H1 (cell line): ENCODE measurements around the gene SYNPO2L. TPM values are rescaled to one million over a fixed set of nuclear protein-coding genes. Genes with fewer than 3 reads are reported as not detected.

Experiments used
- ASH2L ChIP-seq: fragments of 200-600, 300-600 bp; sonication (generic); IDR thresholded peaks from one replicate; pipeline ENCODE4 v1.7.1; 2017; ENCODE audit warnings: low read length
- BRCA1 ChIP-seq: IDR thresholded peaks from 2 replicates; pipeline ENCODE4 v1.6.1; 2012; ENCODE audit warnings: low read depth, low read length, improper control_type of control experiment
- CTBP2 ChIP-seq: IDR thresholded peaks from 2 replicates; pipeline ENCODE4 v1.7.0; 2011; ENCODE audit warnings: borderline replicate concordance, mild to moderate bottlenecking, moderate library complexity, mixed read lengths, low read length; ENCODE audit not compliant: insufficient read depth, insufficient read length
- EZH2 ChIP-seq: fragments of 200-600 bp; sonication (generic); IDR thresholded peaks from 2 replicates; pipeline ENCODE4 v1.7.1; 2012; ENCODE audit warnings: low read depth, mild to moderate bottlenecking, moderate library complexity, low read length, inconsistent platforms; ENCODE audit not compliant: severe bottlenecking
- FOSL1 ChIP-seq: IDR thresholded peaks from 2 replicates; pipeline ENCODE4 v1.6.1; 2011; ENCODE audit warnings: mild to moderate bottlenecking, low read depth, low read length, moderate library complexity; ENCODE audit not compliant: insufficient read depth
- GABPA ChIP-seq: IDR thresholded peaks from 2 replicates; pipeline ENCODE4 v1.6.1; 2011; ENCODE audit warnings: mild to moderate bottlenecking, low read length, moderate library complexity, borderline replicate concordance; ENCODE audit not compliant: insufficient read depth
- HDAC2 ChIP-seq, 2 experiments: fragments of 300-600 bp in 1 of 2; sonication (generic) in 1 of 2; IDR thresholded peaks; 2 replicates each; pipeline ENCODE4 v1.6.1; 2011 to 2012; ENCODE audit warnings: low read depth in 2 of 2, low read length in 2 of 2, mild to moderate bottlenecking in 2 of 2, moderate library complexity in 2 of 2, borderline replicate concordance in 1 of 2, inconsistent platforms in 1 of 2
- NANOG ChIP-seq: IDR thresholded peaks from 2 replicates; pipeline ENCODE4 v1.6.1; 2011; ENCODE audit warnings: low read length, low read depth, mild to moderate bottlenecking, inconsistent platforms; ENCODE audit not compliant: insufficient read depth, poor library complexity, severe bottlenecking
- RAD21 ChIP-seq, 2 experiments: IDR thresholded peaks in 1 of 2; conservative IDR thresholded peaks in 1 of 2; 2 replicates each; pipeline ENCODE4 v1.6.1; 2011; ENCODE audit warnings: low read depth in 2 of 2, low read length in 2 of 2, improper control_type of control experiment in 1 of 2, inconsistent platforms in 1 of 2, mild to moderate bottlenecking in 1 of 2, moderate library complexity in 1 of 2
- TAF1 ChIP-seq: IDR thresholded peaks from 2 replicates; pipeline ENCODE4 v1.6.1; 2011; ENCODE audit warnings: mild to moderate bottlenecking, low read depth, low read length
- polyA plus RNA-seq, 7 experiments: library from polyadenylated mRNA; depleted of rRNA in 3 of 7; stranded (reverse) in 5 of 7; unstranded in 2 of 7; fragments of >200 nt in 5 of 7; fragments of 200-250 nt in 2 of 7; gene quantifications; 1 replicate in 5 of 7; 2 replicates in 1 of 7; 4 replicates in 1 of 7; pipeline versions ENCODE4 v1.2.1 to v1.2.3, GENCODE V29; 2011 to 2013; ENCODE audit warnings: missing spikeins in 2 of 7, mixed read lengths in 2 of 7
- total RNA-seq: library from RNA; stranded (reverse); fragmentation: NEBNext Ultra II Directional; extraction: Animal tissue kit (Norgen Biotek cat#: 25700); gene quantifications from 2 replicates; pipeline ENCODE4 v1.2.1, GENCODE V29; 2021
- TF ChIP-seq, protein P1 (sequence below): fragments of 300-600 bp; sonication (generic); IDR thresholded peaks from 2 replicates; pipeline ENCODE4 v1.7.1; 2012; ENCODE audit warnings: low read length, moderate library complexity, mild to moderate bottlenecking, inconsistent platforms; ENCODE audit not compliant: insufficient replicate concordance

The SYNPO2L gene
- total and polyA plus RNA-seq, 2 of the 8 experiments (the other 6 are each of a cell fraction or from before 2014, with no cell fraction given): 0.05 to 0.19 TPM

DNA sequence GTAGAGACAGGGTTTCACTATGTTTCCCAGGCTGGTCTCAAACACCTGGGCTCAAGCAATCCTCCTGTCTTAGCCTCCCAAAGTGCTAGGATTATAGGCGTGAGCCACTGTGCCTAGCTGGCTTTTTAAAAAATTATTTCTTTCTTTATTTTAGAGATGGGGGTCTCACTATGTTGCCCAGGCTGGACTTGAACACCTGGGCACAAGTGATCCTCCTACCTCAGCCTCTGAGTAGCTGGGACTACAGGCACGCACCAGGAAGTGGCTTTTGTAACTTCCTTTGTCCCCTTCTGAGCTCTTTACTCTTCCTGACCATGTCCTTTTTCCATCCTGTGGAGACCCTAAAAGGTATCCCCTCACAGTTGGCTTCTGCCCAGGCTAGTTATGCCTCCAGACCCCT, 12.5 kb downstream of the SYNPO2L start (continued):
- TF ChIP-seq, protein P1, sequence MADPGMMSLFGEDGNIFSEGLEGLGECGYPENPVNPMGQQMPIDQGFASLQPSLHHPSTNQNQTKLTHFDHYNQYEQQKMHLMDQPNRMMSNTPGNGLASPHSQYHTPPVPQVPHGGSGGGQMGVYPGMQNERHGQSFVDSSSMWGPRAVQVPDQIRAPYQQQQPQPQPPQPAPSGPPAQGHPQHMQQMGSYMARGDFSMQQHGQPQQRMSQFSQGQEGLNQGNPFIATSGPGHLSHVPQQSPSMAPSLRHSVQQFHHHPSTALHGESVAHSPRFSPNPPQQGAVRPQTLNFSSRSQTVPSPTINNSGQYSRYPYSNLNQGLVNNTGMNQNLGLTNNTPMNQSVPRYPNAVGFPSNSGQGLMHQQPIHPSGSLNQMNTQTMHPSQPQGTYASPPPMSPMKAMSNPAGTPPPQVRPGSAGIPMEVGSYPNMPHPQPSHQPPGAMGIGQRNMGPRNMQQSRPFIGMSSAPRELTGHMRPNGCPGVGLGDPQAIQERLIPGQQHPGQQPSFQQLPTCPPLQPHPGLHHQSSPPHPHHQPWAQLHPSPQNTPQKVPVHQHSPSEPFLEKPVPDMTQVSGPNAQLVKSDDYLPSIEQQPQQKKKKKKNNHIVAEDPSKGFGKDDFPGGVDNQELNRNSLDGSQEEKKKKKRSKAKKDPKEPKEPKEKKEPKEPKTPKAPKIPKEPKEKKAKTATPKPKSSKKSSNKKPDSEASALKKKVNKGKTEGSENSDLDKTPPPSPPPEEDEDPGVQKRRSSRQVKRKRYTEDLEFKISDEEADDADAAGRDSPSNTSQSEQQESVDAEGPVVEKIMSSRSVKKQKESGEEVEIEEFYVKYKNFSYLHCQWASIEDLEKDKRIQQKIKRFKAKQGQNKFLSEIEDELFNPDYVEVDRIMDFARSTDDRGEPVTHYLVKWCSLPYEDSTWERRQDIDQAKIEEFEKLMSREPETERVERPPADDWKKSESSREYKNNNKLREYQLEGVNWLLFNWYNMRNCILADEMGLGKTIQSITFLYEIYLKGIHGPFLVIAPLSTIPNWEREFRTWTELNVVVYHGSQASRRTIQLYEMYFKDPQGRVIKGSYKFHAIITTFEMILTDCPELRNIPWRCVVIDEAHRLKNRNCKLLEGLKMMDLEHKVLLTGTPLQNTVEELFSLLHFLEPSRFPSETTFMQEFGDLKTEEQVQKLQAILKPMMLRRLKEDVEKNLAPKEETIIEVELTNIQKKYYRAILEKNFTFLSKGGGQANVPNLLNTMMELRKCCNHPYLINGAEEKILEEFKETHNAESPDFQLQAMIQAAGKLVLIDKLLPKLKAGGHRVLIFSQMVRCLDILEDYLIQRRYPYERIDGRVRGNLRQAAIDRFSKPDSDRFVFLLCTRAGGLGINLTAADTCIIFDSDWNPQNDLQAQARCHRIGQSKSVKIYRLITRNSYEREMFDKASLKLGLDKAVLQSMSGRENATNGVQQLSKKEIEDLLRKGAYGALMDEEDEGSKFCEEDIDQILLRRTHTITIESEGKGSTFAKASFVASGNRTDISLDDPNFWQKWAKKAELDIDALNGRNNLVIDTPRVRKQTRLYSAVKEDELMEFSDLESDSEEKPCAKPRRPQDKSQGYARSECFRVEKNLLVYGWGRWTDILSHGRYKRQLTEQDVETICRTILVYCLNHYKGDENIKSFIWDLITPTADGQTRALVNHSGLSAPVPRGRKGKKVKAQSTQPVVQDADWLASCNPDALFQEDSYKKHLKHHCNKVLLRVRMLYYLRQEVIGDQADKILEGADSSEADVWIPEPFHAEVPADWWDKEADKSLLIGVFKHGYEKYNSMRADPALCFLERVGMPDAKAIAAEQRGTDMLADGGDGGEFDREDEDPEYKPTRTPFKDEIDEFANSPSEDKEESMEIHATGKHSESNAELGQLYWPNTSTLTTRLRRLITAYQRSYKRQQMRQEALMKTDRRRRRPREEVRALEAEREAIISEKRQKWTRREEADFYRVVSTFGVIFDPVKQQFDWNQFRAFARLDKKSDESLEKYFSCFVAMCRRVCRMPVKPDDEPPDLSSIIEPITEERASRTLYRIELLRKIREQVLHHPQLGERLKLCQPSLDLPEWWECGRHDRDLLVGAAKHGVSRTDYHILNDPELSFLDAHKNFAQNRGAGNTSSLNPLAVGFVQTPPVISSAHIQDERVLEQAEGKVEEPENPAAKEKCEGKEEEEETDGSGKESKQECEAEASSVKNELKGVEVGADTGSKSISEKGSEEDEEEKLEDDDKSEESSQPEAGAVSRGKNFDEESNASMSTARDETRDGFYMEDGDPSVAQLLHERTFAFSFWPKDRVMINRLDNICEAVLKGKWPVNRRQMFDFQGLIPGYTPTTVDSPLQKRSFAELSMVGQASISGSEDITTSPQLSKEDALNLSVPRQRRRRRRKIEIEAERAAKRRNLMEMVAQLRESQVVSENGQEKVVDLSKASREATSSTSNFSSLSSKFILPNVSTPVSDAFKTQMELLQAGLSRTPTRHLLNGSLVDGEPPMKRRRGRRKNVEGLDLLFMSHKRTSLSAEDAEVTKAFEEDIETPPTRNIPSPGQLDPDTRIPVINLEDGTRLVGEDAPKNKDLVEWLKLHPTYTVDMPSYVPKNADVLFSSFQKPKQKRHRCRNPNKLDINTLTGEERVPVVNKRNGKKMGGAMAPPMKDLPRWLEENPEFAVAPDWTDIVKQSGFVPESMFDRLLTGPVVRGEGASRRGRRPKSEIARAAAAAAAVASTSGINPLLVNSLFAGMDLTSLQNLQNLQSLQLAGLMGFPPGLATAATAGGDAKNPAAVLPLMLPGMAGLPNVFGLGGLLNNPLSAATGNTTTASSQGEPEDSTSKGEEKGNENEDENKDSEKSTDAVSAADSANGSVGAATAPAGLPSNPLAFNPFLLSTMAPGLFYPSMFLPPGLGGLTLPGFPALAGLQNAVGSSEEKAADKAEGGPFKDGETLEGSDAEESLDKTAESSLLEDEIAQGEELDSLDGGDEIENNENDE: no peak
- TF ChIP-seq TAF1: no peak
- TF ChIP-seq CTBP2: no peak
- no peak for TF ChIP-seq FOSL1
- no peak for TF ChIP-seq EZH2
- no peak for TF ChIP-seq HDAC2 (IDR thresholded peaks at IDR 0.05; ENCODE audit: borderline replicate concordance in 1 of 2, low read depth in 2 of 2, low read length in 2 of 2)
- no peak for TF ChIP-seq NANOG
- TF ChIP-seq RAD21 (IDR thresholded peaks at IDR 0.05 in 1 of 2, conservative IDR thresholded peaks at IDR 0.05 in 1 of 2; ENCODE audit: low read depth in 2 of 2, low read length in 2 of 2): no peak
- TF ChIP-seq BRCA1: no peak
- no peak for TF ChIP-seq GABPA
- no peak for TF ChIP-seq ASH2L
